Measurements from ENCODE around the gene ZNF593.

Gene ZNF593

GRCh38 chr1:26188477-26188876, 18.8 kb downstream of the ZNF593 start:
- no peaks in the 10 kb centered on the region for H3K4me1 ChIP-seq (ENCODE audit: control insufficient read depth in 1 of 2, insufficient read depth in 2 of 2, low read length in 2 of 2)
- H3K4me3 ChIP-seq (ENCODE audit: low read depth in 1 of 2, low read length in 2 of 2): no peak overlapping the region
- H3K27me3 ChIP-seq (ENCODE audit: control insufficient read depth in 1 of 2, insufficient read depth in 2 of 2, low read length in 2 of 2): no peaks in the 10 kb centered on the region
- H3K9ac ChIP-seq (ENCODE audit: low read depth in 1 of 2, low read length in 2 of 2): no peak overlapping the region
- H3K36me3 ChIP-seq (ENCODE audit: control insufficient read depth in 1 of 2, insufficient read depth in 2 of 2, low read length in 2 of 2): peaks cover 0 to 29% of the 10 kb centered on the region in 2 donors
- no peak overlapping the region for H3K27ac ChIP-seq (ENCODE audit: low read depth, low read length)
- no peaks in the 10 kb centered on the region for H3K9me3 ChIP-seq (ENCODE audit: control insufficient read depth in 1 of 2, low read length in 2 of 2)

DNA sequence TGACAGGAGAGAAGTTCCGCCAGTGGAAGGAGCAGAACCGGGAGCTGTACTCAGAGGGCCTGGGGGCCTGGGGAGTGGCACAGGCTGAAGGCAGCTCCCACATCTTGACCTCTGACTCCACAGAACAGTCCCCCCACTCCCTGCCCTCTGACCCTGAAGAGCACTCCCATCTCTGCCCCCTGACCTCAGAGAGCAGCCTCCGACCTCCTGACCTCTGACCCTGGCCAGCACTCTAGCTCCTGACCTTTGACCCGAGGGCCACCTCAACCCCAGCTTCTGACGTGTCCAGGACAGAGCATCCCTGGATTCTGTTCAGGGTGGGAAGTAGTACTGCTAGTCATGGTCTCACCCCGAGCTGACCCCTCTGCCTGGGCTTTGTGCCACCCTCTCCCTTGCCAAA, 19.6 kb downstream of the ZNF593 start:
- Histone ChIP-seq H3K4me3 (ENCODE audit: low read depth in 1 of 2, low read length in 2 of 2) (no peak overlapping the region), H3K9ac (ENCODE audit: low read depth in 1 of 2, low read length in 2 of 2) (no peak overlapping the region), H3K36me3 (ENCODE audit: control insufficient read depth in 1 of 2, insufficient read depth in 2 of 2, low read length in 2 of 2) (peaks cover 0 to 28% of the 10 kb centered on the region in 2 donors), H3K27ac (ENCODE audit: low read depth, low read length) (no peak overlapping the region), H3K27me3 (ENCODE audit: control insufficient read depth in 1 of 2, insufficient read depth in 2 of 2, low read length in 2 of 2) (no peaks in the 10 kb centered on the region), H3K9me3 (ENCODE audit: control insufficient read depth in 1 of 2, low read length in 2 of 2) (no peaks in the 10 kb centered on the region), H3K4me1 (ENCODE audit: control insufficient read depth in 1 of 2, insufficient read depth in 2 of 2, low read length in 2 of 2) (no peaks in the 10 kb centered on the region)

- Histone ChIP-seq H3K4me1 (ENCODE audit: control insufficient read depth in 1 of 2, insufficient read depth in 2 of 2, low read length in 2 of 2) (no peaks in the 10 kb centered on the region), H3K4me3 (ENCODE audit: low read depth in 1 of 2, low read length in 2 of 2) (no peak overlapping the region), H3K9me3 (ENCODE audit: control insufficient read depth in 1 of 2, low read length in 2 of 2) (no peaks in the 10 kb centered on the region), H3K9ac (ENCODE audit: low read depth in 1 of 2, low read length in 2 of 2) (no peak overlapping the region), H3K36me3 (ENCODE audit: control insufficient read depth in 1 of 2, insufficient read depth in 2 of 2, low read length in 2 of 2) (peaks cover 0 to 24% of the 10 kb centered on the region in 2 donors), H3K27ac (ENCODE audit: low read depth, low read length) (no peak overlapping the region), H3K27me3 (ENCODE audit: control insufficient read depth in 1 of 2, insufficient read depth in 2 of 2, low read length in 2 of 2) (no peaks in the 10 kb centered on the region)
Observed at GRCh38 chr1:26189751-26190275, 20.1 kb downstream of the ZNF593 start.

DNA sequence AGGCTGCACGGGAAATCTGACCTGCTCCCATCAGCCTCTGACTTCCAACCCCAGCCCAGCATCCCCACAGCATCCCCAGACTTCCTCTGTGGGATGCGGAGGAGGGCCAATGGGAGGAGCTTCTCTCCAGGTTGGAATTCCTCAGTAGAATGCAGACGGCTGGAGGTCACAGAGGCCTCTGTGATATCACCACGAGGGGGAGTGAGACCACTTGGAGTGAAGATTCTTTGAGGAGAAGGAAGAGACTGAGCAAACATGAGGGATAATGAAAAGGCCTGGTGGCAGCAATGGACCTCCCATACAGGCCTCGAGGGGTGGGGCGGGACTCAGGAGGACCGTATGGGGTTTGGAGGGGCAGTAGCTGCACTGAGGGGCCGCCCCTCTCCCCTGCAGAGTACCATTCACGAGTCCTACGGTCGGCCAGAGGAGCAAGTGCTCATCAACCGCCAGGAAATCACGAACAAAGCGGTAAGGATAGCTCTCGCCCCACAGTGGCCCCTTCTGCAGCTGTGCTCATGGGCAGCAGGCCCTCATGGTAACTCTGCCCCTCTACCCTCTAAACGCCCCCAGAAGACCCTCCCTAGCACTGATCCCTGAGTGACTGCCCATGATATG, 20.8 kb downstream of the ZNF593 start, which contains the start of gene CATSPER4:
TSS of gene CATSPER4 (plus strand) at position 230 of the 615 bp plus-strand sequence. CDS start at position 256, 26 bp downstream.
- Histone ChIP-seq H3K36me3 (ENCODE audit: control insufficient read depth in 1 of 2, insufficient read depth in 2 of 2, low read length in 2 of 2) (peaks cover 0 to 21% of the 10 kb centered on the region in 2 donors), H3K4me3 (ENCODE audit: low read depth in 1 of 2, low read length in 2 of 2) (no peak within 1 kb of the TSS), H3K27ac (ENCODE audit: low read depth, low read length) (no peak within 1 kb of the TSS), H3K27me3 (ENCODE audit: control insufficient read depth in 1 of 2, insufficient read depth in 2 of 2, low read length in 2 of 2) (no peaks in the 10 kb centered on the region), H3K4me1 (ENCODE audit: control insufficient read depth in 1 of 2, insufficient read depth in 2 of 2, low read length in 2 of 2) (no peaks in the 10 kb centered on the region), H3K9me3 (ENCODE audit: control insufficient read depth in 1 of 2, low read length in 2 of 2) (no peaks in the 10 kb centered on the region), H3K9ac (ENCODE audit: low read depth in 1 of 2, low read length in 2 of 2) (no peak within 1 kb of the TSS)

DNA sequence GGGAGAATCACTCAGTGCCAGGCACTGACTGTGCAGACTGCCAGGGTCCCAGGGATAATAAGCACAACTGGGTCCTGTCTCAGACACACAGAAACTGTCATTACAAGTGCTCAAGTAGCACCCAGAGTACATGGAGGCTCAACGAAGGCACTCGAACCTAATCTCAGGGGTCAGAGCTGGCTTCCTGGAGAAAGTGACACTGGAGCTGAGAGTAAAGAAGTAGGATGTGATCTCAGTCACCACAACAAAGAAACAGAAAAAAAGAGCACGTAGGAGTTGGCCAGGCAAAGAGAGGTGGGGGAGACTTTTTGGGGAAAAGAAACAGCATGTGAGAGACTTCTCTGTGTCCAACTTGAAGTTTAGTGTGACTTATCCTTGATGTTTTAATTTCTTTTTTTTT, 22.0 kb downstream of the ZNF593 start:
- no peak overlapping the region for H3K9ac ChIP-seq (ENCODE audit: low read depth in 1 of 2, low read length in 2 of 2)
- H3K9me3 ChIP-seq (ENCODE audit: control insufficient read depth in 1 of 2, low read length in 2 of 2): no peaks in the 10 kb centered on the region
- no peaks in the 10 kb centered on the region for H3K27me3 ChIP-seq (ENCODE audit: control insufficient read depth in 1 of 2, insufficient read depth in 2 of 2, low read length in 2 of 2)
- no peaks in the 10 kb centered on the region for H3K4me1 ChIP-seq (ENCODE audit: control insufficient read depth in 1 of 2, insufficient read depth in 2 of 2, low read length in 2 of 2)
- no peak overlapping the region for H3K4me3 ChIP-seq (ENCODE audit: low read depth in 1 of 2, low read length in 2 of 2)
- no peak overlapping the region for H3K27ac ChIP-seq (ENCODE audit: low read depth, low read length)
- peaks cover 0 to 20% of the 10 kb centered on the region in 2 donors for H3K36me3 ChIP-seq (ENCODE audit: control insufficient read depth in 1 of 2, insufficient read depth in 2 of 2, low read length in 2 of 2)

GRCh38 chr1:26195805-26196204, 26.1 kb downstream of the ZNF593 start:
- Histone ChIP-seq H3K9ac (ENCODE audit: low read depth in 1 of 2, low read length in 2 of 2) (no peak overlapping the region), H3K27me3 (ENCODE audit: control insufficient read depth in 1 of 2, insufficient read depth in 2 of 2, low read length in 2 of 2) (no peaks in the 10 kb centered on the region), H3K27ac (ENCODE audit: low read depth, low read length) (no peak overlapping the region), H3K36me3 (ENCODE audit: control insufficient read depth in 1 of 2, insufficient read depth in 2 of 2, low read length in 2 of 2) (no peaks in the 10 kb centered on the region), H3K9me3 (ENCODE audit: control insufficient read depth in 1 of 2, low read length in 2 of 2) (no peaks in the 10 kb centered on the region), H3K4me3 (ENCODE audit: low read depth in 1 of 2, low read length in 2 of 2) (no peak overlapping the region), H3K4me1 (ENCODE audit: control insufficient read depth in 1 of 2, insufficient read depth in 2 of 2, low read length in 2 of 2) (no peaks in the 10 kb centered on the region)

GRCh38 chr1:26197301-26197700, 27.6 kb downstream of the ZNF593 start:
- no peaks in the 10 kb centered on the region for H3K27me3 ChIP-seq (ENCODE audit: control insufficient read depth in 1 of 2, insufficient read depth in 2 of 2, low read length in 2 of 2)
- H3K9me3 ChIP-seq (ENCODE audit: control insufficient read depth in 1 of 2, low read length in 2 of 2): no peaks in the 10 kb centered on the region

GRCh38 chr1:26197813-26198212, 28.1 kb downstream of the ZNF593 start:
- Histone ChIP-seq H3K36me3 (ENCODE audit: control insufficient read depth in 1 of 2, insufficient read depth in 2 of 2, low read length in 2 of 2) (no peaks in the 10 kb centered on the region), H3K27ac (ENCODE audit: low read depth, low read length) (no peak overlapping the region), H3K9ac (ENCODE audit: low read depth in 1 of 2, low read length in 2 of 2) (no peak overlapping the region), H3K27me3 (ENCODE audit: control insufficient read depth in 1 of 2, insufficient read depth in 2 of 2, low read length in 2 of 2) (no peaks in the 10 kb centered on the region), H3K9me3 (ENCODE audit: control insufficient read depth in 1 of 2, low read length in 2 of 2) (no peaks in the 10 kb centered on the region), H3K4me3 (ENCODE audit: low read depth in 1 of 2, low read length in 2 of 2) (no peak overlapping the region), H3K4me1 (ENCODE audit: control insufficient read depth in 1 of 2, insufficient read depth in 2 of 2, low read length in 2 of 2) (peaks cover 0 to 5% of the 10 kb centered on the region in 2 donors)

More at GRCh38 chr1:26197301-26197700, 27.6 kb downstream of the ZNF593 start:
- H3K4me3 ChIP-seq (ENCODE audit: low read depth in 1 of 2, low read length in 2 of 2): no peak overlapping the region
- no peak overlapping the region for H3K27ac ChIP-seq (ENCODE audit: low read depth, low read length)
- no peak overlapping the region for H3K9ac ChIP-seq (ENCODE audit: low read depth in 1 of 2, low read length in 2 of 2)
- H3K4me1 ChIP-seq (ENCODE audit: control insufficient read depth in 1 of 2, insufficient read depth in 2 of 2, low read length in 2 of 2): peaks cover 0 to 5% of the 10 kb centered on the region in 2 donors
- H3K36me3 ChIP-seq (ENCODE audit: control insufficient read depth in 1 of 2, insufficient read depth in 2 of 2, low read length in 2 of 2): no peaks in the 10 kb centered on the region

GRCh38 chr1:26200413-26200812, 30.7 kb downstream of the ZNF593 start:
- peaks cover 0 to 5% of the 10 kb centered on the region in 2 donors for H3K4me1 ChIP-seq (ENCODE audit: control insufficient read depth in 1 of 2, insufficient read depth in 2 of 2, low read length in 2 of 2)
- H3K9ac ChIP-seq (ENCODE audit: low read depth in 1 of 2, low read length in 2 of 2): no peak overlapping the region
- H3K9me3 ChIP-seq (ENCODE audit: control insufficient read depth in 1 of 2, low read length in 2 of 2): no peaks in the 10 kb centered on the region
- H3K4me3 ChIP-seq (ENCODE audit: low read depth in 1 of 2, low read length in 2 of 2): no peak overlapping the region
- H3K27ac ChIP-seq (ENCODE audit: low read depth, low read length): no peak overlapping the region
- no peaks in the 10 kb centered on the region for H3K36me3 ChIP-seq (ENCODE audit: control insufficient read depth in 1 of 2, insufficient read depth in 2 of 2, low read length in 2 of 2)
- peaks cover 0 to 6% of the 10 kb centered on the region in 2 donors for H3K27me3 ChIP-seq (ENCODE audit: control insufficient read depth in 1 of 2, insufficient read depth in 2 of 2, low read length in 2 of 2)

DNA sequence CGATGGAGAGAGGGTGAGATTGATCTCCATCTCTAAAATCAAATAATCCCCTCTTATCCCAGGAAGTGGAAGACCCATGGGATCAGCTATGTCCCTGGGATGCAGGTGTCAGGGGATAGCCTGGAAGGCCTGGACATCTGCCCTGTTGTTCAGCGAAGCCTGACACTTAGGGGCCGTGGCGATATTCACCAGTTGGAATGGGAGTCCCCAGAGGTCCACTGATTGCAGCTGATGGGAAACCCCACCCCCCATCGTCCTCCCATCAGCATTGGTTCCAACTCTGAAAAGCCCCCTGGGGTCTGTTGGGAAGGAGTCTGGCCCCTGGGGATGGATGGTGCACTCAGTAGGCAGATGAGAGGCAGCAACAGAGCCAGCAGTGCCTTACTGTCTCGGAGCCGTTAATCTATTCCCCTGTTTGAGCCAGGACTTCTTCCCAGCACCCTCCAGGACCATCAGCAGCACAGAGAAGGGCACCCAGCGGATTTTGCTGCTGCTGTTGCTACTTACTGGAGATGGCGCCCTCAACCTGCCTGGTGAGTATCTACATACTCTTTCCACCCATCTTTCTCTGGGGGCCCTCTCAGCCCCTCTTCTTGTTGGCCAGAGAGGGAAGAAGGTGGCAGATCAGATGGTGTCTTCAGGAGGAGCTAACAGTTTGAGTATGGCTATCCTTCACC, 34.1 kb downstream of the ZNF593 start:
- no peak overlapping the region for H3K4me3 ChIP-seq (ENCODE audit: low read depth in 1 of 2, low read length in 2 of 2)
- no peak overlapping the region for H3K27ac ChIP-seq (ENCODE audit: low read depth, low read length)
- H3K36me3 ChIP-seq (ENCODE audit: control insufficient read depth in 1 of 2, insufficient read depth in 2 of 2, low read length in 2 of 2): no peaks in the 10 kb centered on the region
- no peak overlapping the region for H3K9ac ChIP-seq (ENCODE audit: low read depth in 1 of 2, low read length in 2 of 2)
- H3K4me1 ChIP-seq (ENCODE audit: control insufficient read depth in 1 of 2, insufficient read depth in 2 of 2, low read length in 2 of 2): peaks cover 0 to 5% of the 10 kb centered on the region in 2 donors
- no peaks in the 10 kb centered on the region for H3K9me3 ChIP-seq (ENCODE audit: control insufficient read depth in 1 of 2, low read length in 2 of 2)
- peaks cover 0 to 6% of the 10 kb centered on the region in 2 donors for H3K27me3 ChIP-seq (ENCODE audit: control insufficient read depth in 1 of 2, insufficient read depth in 2 of 2, low read length in 2 of 2)
